Measurements from ENCODE around the gene RAB28. TPM values are rescaled to one million over a fixed set of nuclear protein-coding genes. Genes with fewer than 3 reads are reported as not detected.

RAB28 gene
- total RNA-seq, 4 donors from 2014 or later = 9.7 to 17.6 (median 12.6) TPM

- H3K36me3 ChIP-seq = no peaks in the 10 kb centered on the region
- no peak overlapping the region for H3K27ac ChIP-seq
- 67% methylated on average over 3 of the region's 3 CpGs for WGBS
- H3K4me3 ChIP-seq = no peak overlapping the region
- no peaks in the 10 kb centered on the region for H3K4me1 ChIP-seq
- DNase-seq (ENCODE audit: low spot score in 2 of 2) = no peak
- no peak for TF ChIP-seq POLR2A (IDR thresholded peaks at IDR 0.05)
- TF ChIP-seq POLR2AphosphoS5 (IDR thresholded peaks at IDR 0.05) = no peak
- no peak for TF ChIP-seq EP300 (IDR thresholded peaks at IDR 0.05)
- no peak for TF ChIP-seq CTCF (IDR thresholded peaks at IDR 0.05)
- no peaks in the 10 kb centered on the region for H3K9me3 ChIP-seq
- no peaks in the 10 kb centered on the region for H3K27me3 ChIP-seq
Measured at GRCh38 chr4:13348216-13348615, 135.9 kb downstream of the RAB28 start.

- H3K27ac ChIP-seq = no peak overlapping the region
- no peaks in the 10 kb centered on the region for H3K27me3 ChIP-seq
- no peaks in the 10 kb centered on the region for H3K9me3 ChIP-seq
- H3K36me3 ChIP-seq = no peaks in the 10 kb centered on the region
- TF ChIP-seq EP300 (IDR thresholded peaks at IDR 0.05) = no peak
- H3K4me1 ChIP-seq = no peaks in the 10 kb centered on the region
- no peak overlapping the region for H3K4me3 ChIP-seq
- 83% methylated on average over 4 of the region's 4 CpGs for WGBS
- no peak for DNase-seq (ENCODE audit: low spot score in 2 of 2)
Measured at GRCh38 chr4:13347517-13348125, 136.5 kb downstream of the RAB28 start.

GRCh38 chr4:13344216-13344615, 139.9 kb downstream of the RAB28 start:
- H3K27ac ChIP-seq = no peak overlapping the region
- no peaks in the 10 kb centered on the region for H3K36me3 ChIP-seq
- DNase-seq (ENCODE audit: low spot score in 2 of 2) = no peak
- no peaks in the 10 kb centered on the region for H3K4me1 ChIP-seq
- no peaks in the 10 kb centered on the region for H3K9me3 ChIP-seq
- no peak for TF ChIP-seq CTCF (IDR thresholded peaks at IDR 0.05)
- TF ChIP-seq EP300 (IDR thresholded peaks at IDR 0.05) = no peak
- TF ChIP-seq POLR2AphosphoS5 (IDR thresholded peaks at IDR 0.05) = no peak
- TF ChIP-seq POLR2A (IDR thresholded peaks at IDR 0.05) = no peak
- WGBS = 82% methylated on average over 2 of the region's 2 CpGs
- H3K4me3 ChIP-seq = no peak overlapping the region
- no peaks in the 10 kb centered on the region for H3K27me3 ChIP-seq

- no peaks in the 10 kb centered on the region for H3K27me3 ChIP-seq
- DNase-seq (ENCODE audit: low spot score in 2 of 2) = no peak
- no peaks in the 10 kb centered on the region for H3K9me3 ChIP-seq
- H3K4me1 ChIP-seq = no peaks in the 10 kb centered on the region
- H3K27ac ChIP-seq = no peak overlapping the region
- H3K4me3 ChIP-seq = no peak overlapping the region
- no peaks in the 10 kb centered on the region for H3K36me3 ChIP-seq
- TF ChIP-seq EP300 (IDR thresholded peaks at IDR 0.05) (no peak), POLR2A (IDR thresholded peaks at IDR 0.05) (no peak), CTCF (IDR thresholded peaks at IDR 0.05) (no peak), POLR2AphosphoS5 (IDR thresholded peaks at IDR 0.05) (no peak)
Measured at GRCh38 chr4:13340672-13341071, 143.5 kb downstream of the RAB28 start.

- H3K4me1 ChIP-seq = no peaks in the 10 kb centered on the region
- DNase-seq (ENCODE audit: low spot score in 2 of 2) = no peak
- no peaks in the 10 kb centered on the region for H3K36me3 ChIP-seq
- no peak overlapping the region for H3K27ac ChIP-seq
- no peaks in the 10 kb centered on the region for H3K9me3 ChIP-seq
- no peak overlapping the region for H3K4me3 ChIP-seq
- no peaks in the 10 kb centered on the region for H3K27me3 ChIP-seq
- TF ChIP-seq POLR2A (IDR thresholded peaks at IDR 0.05) = no peak
- no peak for TF ChIP-seq EP300 (IDR thresholded peaks at IDR 0.05)
- TF ChIP-seq POLR2AphosphoS5 (IDR thresholded peaks at IDR 0.05) = no peak
- no peak for TF ChIP-seq CTCF (IDR thresholded peaks at IDR 0.05)
- 60% methylated on average over 4 of the region's 4 CpGs for WGBS
Measured at GRCh38 chr4:13331827-13332226, 152.3 kb downstream of the RAB28 start.

- WGBS = 81% methylated on average over 3 of the region's 3 CpGs
- no peaks in the 10 kb centered on the region for H3K9me3 ChIP-seq
- no peak overlapping the region for H3K27ac ChIP-seq
- H3K4me3 ChIP-seq = no peak overlapping the region
- DNase-seq (ENCODE audit: low spot score in 2 of 2) = no peak
- no peaks in the 10 kb centered on the region for H3K27me3 ChIP-seq
- TF ChIP-seq POLR2A (IDR thresholded peaks at IDR 0.05) (no peak), CTCF (IDR thresholded peaks at IDR 0.05) (no peak)
- no peaks in the 10 kb centered on the region for H3K4me1 ChIP-seq
- H3K36me3 ChIP-seq = no peaks in the 10 kb centered on the region
Measured at GRCh38 chr4:13329963-13330362, 154.2 kb downstream of the RAB28 start.
